Activated CD4-positive, CD25-positive, alpha-beta regulatory T cell (primary cell): Measurements from ENCODE around the gene CAVIN4.

Experiments
- DNase-seq, 4 experiments: peaks; one replicate each; lab custom pipeline; 2025; lab: John Stamatoyannopoulos, UW

Gene CAVIN4

GRCh38 chr9:100577776-100578448, at the start of gene CAVIN4:
TSS of gene CAVIN4 (plus strand) at chr9:100578079. CDS start at chr9:100578144, 65 bp downstream.
- no peak for DNase-seq

GRCh38 chr9:100534401-100534800, 43.5 kb upstream of the CAVIN4 start:
- DNase-seq: no peak

GRCh38 chr9:100540327-100540726, 37.6 kb upstream of the CAVIN4 start:
- no peak for DNase-seq

GRCh38 chr9:100549048-100549447, 28.8 kb upstream of the CAVIN4 start:
- DNase-seq: no peak

GRCh38 chr9:100554935-100555401, 22.9 kb upstream of the CAVIN4 start:
- DNase-seq: no peak

GRCh38 chr9:100555471-100555870, 22.4 kb upstream of the CAVIN4 start:
- DNase-seq: no peak

GRCh38 chr9:100557053-100557452, 20.8 kb upstream of the CAVIN4 start:
- no peak for DNase-seq

- no peak for DNase-seq
Observed at GRCh38 chr9:100561256-100561655, 16.6 kb upstream of the CAVIN4 start.

- no peak for DNase-seq
Observed at GRCh38 chr9:100567856-100568255, 10.0 kb upstream of the CAVIN4 start.

- no peak for DNase-seq
Observed at GRCh38 chr9:100573655-100574260, 4.1 kb upstream of the CAVIN4 start.

- DNase-seq: no peak
Observed at GRCh38 chr9:100575006-100575405, 2.9 kb upstream of the CAVIN4 start.

- DNase-seq: no peak
Observed at GRCh38 chr9:100575765-100576386, 2.0 kb upstream of the CAVIN4 start.

GRCh38 chr9:100578610-100579009, 731 bp downstream of the CAVIN4 start:
- no peak for DNase-seq

- DNase-seq: no peak
Observed at GRCh38 chr9:100579665-100580064, 1.8 kb downstream of the CAVIN4 start.

GRCh38 chr9:100580257-100580656, 2.4 kb downstream of the CAVIN4 start:
- DNase-seq: no peak

GRCh38 chr9:100581081-100581480, 3.2 kb downstream of the CAVIN4 start:
- DNase-seq: no peak

GRCh38 chr9:100581661-100582060, 3.8 kb downstream of the CAVIN4 start:
- DNase-seq: no peak

GRCh38 chr9:100583014-100583802, 5.3 kb downstream of the CAVIN4 start:
- DNase-seq: no peak

GRCh38 chr9:100584951-100585350, 7.1 kb downstream of the CAVIN4 start:
- DNase-seq: no peak

- no peak for DNase-seq
Observed at GRCh38 chr9:100586093-100586492, 8.2 kb downstream of the CAVIN4 start.

- no peak for DNase-seq
Observed at GRCh38 chr9:100587375-100587774, 9.5 kb downstream of the CAVIN4 start.

- DNase-seq: no peak
Observed at GRCh38 chr9:100589582-100589981, 11.7 kb downstream of the CAVIN4 start.
